Measurements from ENCODE around the gene VPS33B.

The VPS33B gene

GRCh38 chr15:90959028-90959595 is 63.3 kb downstream of the VPS33B start:
- H3K4me3 ChIP-seq (ENCODE audit: low read depth, low read length) = no peak overlapping the region
- no peak for TF ChIP-seq CTCF (IDR thresholded peaks at IDR 0.05; ENCODE audit: insufficient read depth, low read depth, low read length, missing control alignments)
- no peak for DNase-seq (ENCODE audit: low read depth)

- no peak for DNase-seq (ENCODE audit: low read depth)
- no peak for TF ChIP-seq CTCF (IDR thresholded peaks at IDR 0.05; ENCODE audit: insufficient read depth, low read depth, low read length, missing control alignments)
- H3K4me3 ChIP-seq (ENCODE audit: low read depth, low read length) = no peak overlapping the region
Measured at GRCh38 chr15:90957791-90958190, 64.6 kb downstream of the VPS33B start.

- peak overlapping the region; percentile 79 for H3K4me3 ChIP-seq (ENCODE audit: low read depth, low read length)
- no peak for TF ChIP-seq CTCF (IDR thresholded peaks at IDR 0.05; ENCODE audit: insufficient read depth, low read depth, low read length, missing control alignments)
- no peak for DNase-seq (ENCODE audit: low read depth)
Measured at GRCh38 chr15:90957031-90957790, 65.2 kb downstream of the VPS33B start.

- peak overlapping the region; percentile 79 for H3K4me3 ChIP-seq (ENCODE audit: low read depth, low read length)
- DNase-seq (ENCODE audit: low read depth) = peak; percentile 86
- peak; percentile 95 for TF ChIP-seq CTCF (IDR thresholded peaks at IDR 0.05; ENCODE audit: insufficient read depth, low read depth, low read length, missing control alignments)
Measured at GRCh38 chr15:90956274-90957030, 65.9 kb downstream of the VPS33B start.

- peak overlapping the region; percentile 79 for H3K4me3 ChIP-seq (ENCODE audit: low read depth, low read length)
- DNase-seq (ENCODE audit: low read depth) = peak; percentile 58
- no peak for TF ChIP-seq CTCF (IDR thresholded peaks at IDR 0.05; ENCODE audit: insufficient read depth, low read depth, low read length, missing control alignments)
Measured at GRCh38 chr15:90955624-90956273, 66.6 kb downstream of the VPS33B start.

- DNase-seq (ENCODE audit: low read depth) = peak; percentile 97
- TF ChIP-seq CTCF (IDR thresholded peaks at IDR 0.05; ENCODE audit: insufficient read depth, low read depth, low read length, missing control alignments) = no peak
- peak within 1 kb of the TSS; percentile 79 for H3K4me3 ChIP-seq (ENCODE audit: low read depth, low read length)
Measured at GRCh38 chr15:90954712-90955623, 67.4 kb downstream of the VPS33B start, which contains the start of gene RCCD1. Gene RCCD1 (plus strand): TSS chr15:90954884. CDS start chr15:90956735, 1,851 bp downstream.

Measured in GM12865 (cell line).